ENCODE results near the gene ADAMTS15. TPM values are rescaled to one million over a fixed set of nuclear protein-coding genes. Genes with fewer than 3 reads are reported as not detected.

ADAMTS15 gene
- total and polyA plus RNA-seq, 10 donors, result 0.41 to 6.9 (median 2.2) TPM

- DNase-seq, result peak; percentile 40
- TF ChIP-seq CTCF (IDR thresholded peaks at IDR 0.05 in 8 of 11, conservative IDR thresholded peaks at IDR 0.05 in 3 of 11) (no peak), POLR2A (IDR thresholded peaks at IDR 0.05) (no peak), POLR2AphosphoS5 (IDR thresholded peaks at IDR 0.05) (no peak)
Measured at GRCh38 chr11:130420478-130421198, 27.8 kb upstream of the ADAMTS15 start.

GRCh38 chr11:130421199-130421585, 27.3 kb upstream of the ADAMTS15 start:
- TF ChIP-seq POLR2A (IDR thresholded peaks at IDR 0.05), result no peak
- TF ChIP-seq POLR2AphosphoS5 (IDR thresholded peaks at IDR 0.05), result no peak
- TF ChIP-seq CTCF (IDR thresholded peaks at IDR 0.05 in 8 of 11, conservative IDR thresholded peaks at IDR 0.05 in 3 of 11), result no peak
- intact Hi-C loops (cut with DNase I; ENCODE audit: low total_unique reads), result loop anchor here (10.0 kb wide), 1 partner anchor 206 kb away; no protein-coding TSS in a partner anchor

More at GRCh38 chr11:130420478-130421198, 27.8 kb upstream of the ADAMTS15 start:
- Histone ChIP-seq H3K9me3 (no peaks in the 10 kb centered on the region), H3K4me3 (no peak overlapping the region), H3K36me3 (no peaks in the 10 kb centered on the region), H3K27me3 (replicated peaks in 1 of 7) (peaks cover 0 to 48% (median under 1%) of the 10 kb centered on the region in 7 donors), H3K27ac (no peak overlapping the region), H3K4me1 (no peaks in the 10 kb centered on the region)
- WGBS, 5 donors, result 61 to 77% (median 61%) methylated on average over 14 of the region's 14 CpGs
- intact Hi-C loops (cut with DNase I; ENCODE audit: low total_unique reads), result loop anchor here (10.0 kb wide), 1 partner anchor 206 kb away; no protein-coding TSS in a partner anchor

GRCh38 chr11:130421697-130422096, 26.7 kb upstream of the ADAMTS15 start:
- 73 to 88% (median 78%) methylated on average over 3 to 8 of the region's 8 CpGs for WGBS, 5 donors
- TF ChIP-seq CTCF (IDR thresholded peaks at IDR 0.05 in 8 of 11, conservative IDR thresholded peaks at IDR 0.05 in 3 of 11) (no peak), POLR2A (IDR thresholded peaks at IDR 0.05) (no peak), POLR2AphosphoS5 (IDR thresholded peaks at IDR 0.05) (no peak)
- Histone ChIP-seq H3K9me3 (no peaks in the 10 kb centered on the region), H3K36me3 (no peaks in the 10 kb centered on the region), H3K4me3 (no peak overlapping the region), H3K27ac (no peak overlapping the region), H3K4me1 (peaks cover 0 to 2% (median under 1%) of the 10 kb centered on the region in 6 donors), H3K27me3 (replicated peaks in 1 of 7) (peaks cover 0 to 49% (median 11%) of the 10 kb centered on the region in 7 donors)
- intact Hi-C loops (cut with DNase I; ENCODE audit: low total_unique reads), result loop anchor here (10.0 kb wide), 1 partner anchor 207 kb away; no protein-coding TSS in a partner anchor
- DNase-seq, result peak; percentile 51

More at GRCh38 chr11:130421199-130421585, 27.3 kb upstream of the ADAMTS15 start:
- no peaks in the 10 kb centered on the region for H3K9me3 ChIP-seq
- H3K27me3 ChIP-seq (replicated peaks in 1 of 7), result peaks cover 0 to 48% (median 6%) of the 10 kb centered on the region in 7 donors
- peak; percentile 52 for DNase-seq
- no peak overlapping the region for H3K27ac ChIP-seq
- no peaks in the 10 kb centered on the region for H3K4me1 ChIP-seq
- H3K4me3 ChIP-seq, result no peak overlapping the region
- 74 to 87% (median 85%) methylated on average over 7 of the region's 7 CpGs for WGBS, 5 donors
- H3K36me3 ChIP-seq, result no peaks in the 10 kb centered on the region
